DMS53 treated with DMSO at 0.1 percent for 48 hours (cell line): Measurements from ENCODE around the gene SH3RF3.
A peak's percentile ranks its signal among the peaks of the same experiment; 100 is the strongest.
"Not testable (repeated sequence)": the region's sequence is repeated elsewhere in the genome, so short reads cannot be mapped to it uniquely, and the experiment has no call there.

ENCODE experiments used
- DNase-seq: peaks from one replicate; lab custom pipeline; 2025; ENCODE audit not compliant: unreplicated experiment; lab: John Stamatoyannopoulos, UW

The SH3RF3 gene

GRCh38 chr2:109117780-109118179, 11.2 kb upstream of the SH3RF3 start:
- no peak for DNase-seq

- no peak for DNase-seq
These were observed 10.7 kb upstream of the SH3RF3 start for GRCh38 chr2:109118321-109118720.

GRCh38 chr2:109120166-109120565, 8.8 kb upstream of the SH3RF3 start:
- DNase-seq: no peak

GRCh38 chr2:109120686-109121085, 8.3 kb upstream of the SH3RF3 start:
- DNase-seq: not testable (repeated sequence)

- DNase-seq: no peak
These were observed 5.3 kb upstream of the SH3RF3 start for GRCh38 chr2:109123586-109124201.

- DNase-seq: no peak
These were observed 3.9 kb upstream of the SH3RF3 start for GRCh38 chr2:109124982-109125592.

GRCh38 chr2:109125593-109126500, 3.2 kb upstream of the SH3RF3 start:
- no peak for DNase-seq

GRCh38 chr2:109126501-109126860, 2.5 kb upstream of the SH3RF3 start:
- peak; percentile 74 for DNase-seq

GRCh38 chr2:109127556-109127955, 1.4 kb upstream of the SH3RF3 start:
- DNase-seq: no peak

GRCh38 chr2:109128048-109128615, 873 bp upstream of the SH3RF3 start:
- peak; percentile 81 for DNase-seq

GRCh38 chr2:109129356-109129920, 433 bp downstream of the SH3RF3 start:
- DNase-seq: no peak

GRCh38 chr2:109129921-109130722, 1.1 kb downstream of the SH3RF3 start:
- peak; percentile 52 for DNase-seq

GRCh38 chr2:109130723-109130995, 1.7 kb downstream of the SH3RF3 start:
- no peak for DNase-seq

GRCh38 chr2:109131777-109132176, 2.8 kb downstream of the SH3RF3 start:
- no peak for DNase-seq

- DNase-seq: no peak
These were observed 3.6 kb downstream of the SH3RF3 start for GRCh38 chr2:109132626-109133025.

- no peak for DNase-seq
These were observed 4.7 kb downstream of the SH3RF3 start for GRCh38 chr2:109133746-109134145.

GRCh38 chr2:109134741-109135358, 5.8 kb downstream of the SH3RF3 start:
- DNase-seq: no peak

GRCh38 chr2:109135359-109136197, 6.6 kb downstream of the SH3RF3 start:
- peak; percentile 21 for DNase-seq

GRCh38 chr2:109136542-109136941, 7.5 kb downstream of the SH3RF3 start:
- no peak for DNase-seq
